GM19025 (cell line): ENCODE results near the gene SPATA4.

Source experiments
- ATAC-seq: cut with Tn5 transposase; IDR thresholded peaks from one replicate; pipeline ENCODE4 v1.9.1; 2021; ENCODE audit warnings: mild to moderate bottlenecking, low read depth, moderate library complexity; ENCODE audit not compliant: unreplicated experiment

The SPATA4 gene

GRCh38 chr4:176191974-176192373 lies 3.4 kb downstream of the SPATA4 start:
- ATAC-seq = no peak

DNA sequence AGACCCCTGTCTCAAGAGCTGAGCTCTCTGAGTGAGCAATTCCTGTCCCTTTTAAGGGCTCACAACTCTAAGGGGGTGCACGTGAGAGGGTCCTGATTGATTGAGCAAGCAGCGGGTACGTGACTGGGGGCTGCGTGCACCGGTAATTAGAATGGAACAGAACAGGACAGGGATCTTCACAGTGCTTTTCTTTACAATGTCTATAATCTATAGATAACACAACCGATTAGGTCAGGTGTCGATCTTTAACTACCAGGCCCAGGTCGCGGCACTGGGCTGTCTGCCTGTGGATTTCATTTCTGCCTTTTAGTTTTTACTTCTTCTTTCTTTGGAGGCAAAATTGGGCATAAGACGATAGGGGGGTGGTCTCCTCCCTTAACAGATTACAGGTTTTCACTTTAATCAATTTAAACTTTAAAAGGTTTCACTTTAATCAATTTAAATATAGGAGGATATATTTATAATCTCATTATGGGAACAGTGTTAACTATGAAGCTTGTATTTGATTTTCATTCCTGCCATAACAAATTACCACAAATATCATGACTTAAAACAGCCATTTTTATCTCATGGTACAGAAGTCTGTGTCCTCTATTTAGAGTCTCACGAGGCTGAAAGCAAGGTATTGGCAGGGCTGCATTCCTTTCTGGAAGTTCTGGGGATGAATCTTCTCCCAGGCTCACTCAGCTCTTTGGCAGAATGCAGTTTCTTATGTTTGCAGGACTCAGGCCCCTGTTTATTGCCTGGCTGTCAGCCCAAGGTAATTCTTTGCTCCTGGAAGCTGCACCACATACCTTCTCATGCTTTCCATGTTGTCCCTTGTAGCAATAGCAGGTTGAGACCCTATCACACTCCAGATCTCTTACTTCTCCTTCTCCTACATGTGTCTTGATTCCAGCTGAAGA lies 5.2 kb downstream of the SPATA4 start:
- ATAC-seq = no peak

DNA sequence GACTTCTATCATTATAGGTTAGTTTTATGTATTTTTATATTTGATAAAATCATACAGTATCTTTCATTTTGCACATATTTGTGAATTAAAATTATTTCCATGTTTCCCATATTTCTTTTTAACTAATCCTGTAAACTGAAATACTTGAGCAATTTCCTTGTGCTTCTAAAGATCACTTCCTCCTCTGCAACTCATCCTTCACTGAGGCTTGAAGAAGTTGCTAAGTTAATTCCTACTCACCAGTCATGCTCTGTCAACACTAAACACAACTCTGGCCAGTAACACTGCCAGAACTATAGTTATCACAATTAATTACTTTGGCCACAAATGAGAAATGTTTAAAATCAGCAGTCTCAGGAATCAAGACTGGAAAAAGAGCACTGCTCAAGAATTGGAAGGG lies 6.7 kb downstream of the SPATA4 start:
- ATAC-seq = no peak

DNA sequence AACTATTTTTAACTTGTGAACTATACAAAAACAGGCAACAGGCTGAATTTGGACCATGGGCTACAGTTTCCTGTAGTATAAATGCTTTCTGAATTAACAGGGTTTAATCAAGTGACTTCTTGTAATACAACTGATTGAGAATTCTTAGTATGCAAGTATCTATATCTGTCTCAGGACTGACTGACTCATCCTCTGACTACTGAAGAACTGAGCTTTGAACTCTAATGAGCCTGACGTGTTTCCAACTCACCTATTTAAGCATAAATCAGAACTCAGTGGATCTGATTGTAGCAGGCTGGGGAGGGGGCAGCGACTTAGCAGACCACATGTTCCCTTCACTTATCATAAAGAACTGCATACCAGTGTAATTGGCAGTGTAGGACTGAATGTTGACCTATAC lies 7.8 kb downstream of the SPATA4 start:
- ATAC-seq = no peak

- ATAC-seq = no peak
These were observed 8.6 kb downstream of the SPATA4 start for GRCh38 chr4:176186671-176187395.

DNA sequence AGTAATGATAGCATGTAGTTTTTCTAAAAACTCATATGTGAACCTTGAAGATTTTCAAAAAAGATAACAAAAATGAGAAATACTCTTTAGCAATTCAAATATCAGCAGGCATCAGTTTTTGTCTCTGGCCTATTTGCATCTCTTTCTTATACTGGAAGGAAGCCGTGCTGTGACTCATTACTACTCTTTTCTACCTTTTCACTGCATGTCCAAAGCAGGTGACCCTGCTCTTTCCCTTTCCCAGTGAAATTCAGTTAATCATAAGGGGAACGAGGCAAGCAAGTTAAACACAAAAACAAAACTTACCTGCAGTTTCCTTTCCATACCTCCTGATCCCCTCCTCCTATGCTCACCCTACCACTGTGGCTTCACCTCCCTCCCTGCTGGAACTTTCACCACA lies 9.3 kb downstream of the SPATA4 start:
- no peak for ATAC-seq

DNA sequence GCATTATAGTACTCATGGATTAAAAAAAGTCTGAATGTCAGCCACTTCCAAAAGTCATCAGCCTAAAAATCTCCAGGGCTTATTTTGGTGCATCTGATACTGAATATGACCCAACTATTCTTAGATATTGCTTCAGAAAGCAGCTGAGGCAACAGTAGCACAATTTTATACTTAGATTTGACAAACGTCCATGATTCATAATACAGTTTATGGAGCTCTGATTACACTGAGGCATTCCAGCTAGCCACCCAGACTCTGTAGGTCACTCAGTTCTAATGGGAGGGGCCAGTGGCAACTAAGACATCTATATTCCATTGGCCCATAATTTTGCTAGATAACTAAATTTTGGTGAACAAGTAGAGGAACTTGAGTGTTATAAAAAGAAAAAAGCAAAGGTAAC lies 10.3 kb downstream of the SPATA4 start:
- no peak for ATAC-seq

DNA sequence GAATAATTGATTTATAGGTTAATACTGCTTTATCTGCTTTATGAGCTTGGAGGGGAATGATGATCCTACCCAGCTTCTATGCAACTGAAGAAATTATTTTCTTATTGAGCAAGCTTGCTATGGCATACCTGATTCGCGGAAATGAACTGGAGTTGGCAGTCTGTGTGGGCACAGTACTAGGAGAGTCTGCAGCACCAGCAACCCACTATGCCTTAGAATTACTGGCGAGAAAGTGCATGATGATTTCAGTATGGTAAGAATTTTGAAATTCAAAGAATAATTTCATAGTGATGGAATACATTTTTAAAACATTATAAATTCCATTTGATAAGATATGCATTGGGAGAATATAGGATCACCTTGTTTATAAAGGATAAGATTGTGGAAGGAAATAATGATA lies 32.3 kb downstream of the SPATA4 start:
- no peak for ATAC-seq

DNA sequence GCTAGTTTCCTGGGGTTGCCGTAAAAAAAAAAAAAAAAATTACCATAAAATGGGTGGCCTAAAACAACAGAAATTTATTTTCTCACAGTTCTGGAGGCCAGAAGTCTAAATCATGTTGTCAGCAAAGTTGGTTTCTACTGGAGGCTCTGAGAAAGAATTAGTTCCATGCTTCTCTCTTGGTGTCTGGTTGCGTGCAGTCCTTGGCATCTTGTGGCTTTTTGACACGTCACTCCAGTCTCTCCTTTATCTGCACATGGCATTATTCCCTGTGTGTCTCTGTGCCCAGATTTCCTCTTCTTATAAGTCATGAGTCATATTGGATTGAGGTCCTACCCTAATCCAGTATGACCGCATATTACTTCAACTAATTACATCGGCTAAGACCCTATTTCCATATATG lies 38.7 kb downstream of the SPATA4 start:
- no peak for ATAC-seq

DNA sequence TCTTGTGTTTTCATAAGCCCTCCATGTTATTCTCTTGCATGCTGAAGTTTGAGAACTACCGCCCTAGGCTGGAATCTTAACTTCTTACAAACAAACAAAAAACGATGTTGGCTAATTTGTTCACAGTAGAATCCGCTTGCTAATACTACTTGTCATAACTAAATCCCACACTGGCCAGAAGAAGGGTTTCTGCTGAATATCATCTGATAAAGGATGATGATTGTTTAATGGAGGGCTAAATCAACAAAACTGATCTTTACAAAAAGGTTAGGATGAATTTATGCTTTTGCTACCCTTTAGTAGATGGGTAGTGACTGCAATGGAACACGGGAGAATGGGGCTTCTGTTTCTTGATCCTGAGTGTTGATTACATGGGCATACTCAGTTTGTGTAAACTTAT lies 42.3 kb downstream of the SPATA4 start:
- no peak for ATAC-seq

DNA sequence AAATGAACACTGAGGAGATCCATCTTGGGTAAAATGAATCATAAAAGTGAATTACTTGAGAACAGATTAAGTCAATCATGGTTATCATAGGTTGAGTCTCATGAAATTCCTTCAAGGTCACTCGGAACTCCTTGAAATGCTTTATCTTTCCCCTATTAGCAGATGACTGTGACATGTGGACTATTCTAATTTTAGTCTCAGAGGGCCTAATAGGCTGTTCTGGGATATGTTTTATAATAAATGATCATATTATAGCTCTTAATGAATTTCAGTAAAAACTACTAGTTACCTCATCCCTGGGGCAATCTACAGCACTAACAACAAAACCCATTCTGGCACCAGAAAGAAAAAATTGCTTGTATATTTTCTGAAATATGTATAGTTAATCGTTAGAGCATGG lies 44.7 kb downstream of the SPATA4 start:
- no peak for ATAC-seq

- ATAC-seq = no peak
These were observed 45.1 kb downstream of the SPATA4 start for GRCh38 chr4:176150356-176150682.

DNA sequence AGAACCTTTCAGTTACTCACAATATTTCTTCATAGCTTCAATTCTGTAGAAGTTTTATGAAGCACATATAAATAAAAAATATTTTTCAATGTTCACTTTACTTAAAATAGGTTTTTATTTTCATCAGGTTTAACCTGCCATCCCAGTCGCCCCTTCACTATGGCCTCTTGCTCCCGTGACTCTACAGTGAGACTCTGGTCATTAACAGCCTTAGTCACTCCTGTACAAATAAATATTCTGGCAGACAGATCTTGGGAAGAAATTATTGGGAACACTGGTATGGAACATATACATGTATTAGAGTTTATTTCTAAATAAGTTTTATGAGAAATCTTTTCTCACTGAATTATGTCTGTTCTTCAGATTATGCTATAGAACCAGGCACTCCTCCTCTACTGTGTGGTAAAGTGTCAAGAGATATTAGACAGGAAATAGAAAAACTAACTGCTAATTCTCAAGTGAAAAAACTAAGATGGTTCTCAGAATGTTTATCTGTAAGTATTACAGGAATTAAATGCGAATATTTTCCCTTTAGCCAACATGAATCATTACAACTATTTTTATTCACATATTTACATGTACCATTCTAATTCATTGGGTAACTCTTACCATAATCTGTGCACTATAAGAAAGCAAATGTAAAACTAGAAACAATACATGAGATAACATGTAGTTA lies 45.6 kb downstream of the SPATA4 start:
- no peak for ATAC-seq

DNA sequence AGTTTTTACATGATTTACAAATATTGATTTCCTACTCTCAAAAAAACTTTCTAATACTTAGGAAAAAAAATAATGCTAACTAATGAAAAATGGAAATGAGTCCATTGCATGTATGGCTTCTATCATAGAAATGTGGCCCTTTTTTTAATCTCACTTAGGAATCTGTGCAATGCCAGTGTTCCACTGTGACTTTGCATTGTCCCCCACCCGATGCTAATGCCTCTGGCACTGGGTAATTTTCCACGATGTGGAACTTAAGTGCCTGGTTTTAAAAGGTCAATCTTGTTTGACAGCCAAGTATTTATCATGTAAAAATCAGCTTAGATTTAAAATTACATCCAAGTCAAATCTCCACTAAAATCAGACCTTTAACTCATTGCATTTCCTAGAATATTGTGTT lies 53.1 kb downstream of the SPATA4 start:
- no peak for ATAC-seq

DNA sequence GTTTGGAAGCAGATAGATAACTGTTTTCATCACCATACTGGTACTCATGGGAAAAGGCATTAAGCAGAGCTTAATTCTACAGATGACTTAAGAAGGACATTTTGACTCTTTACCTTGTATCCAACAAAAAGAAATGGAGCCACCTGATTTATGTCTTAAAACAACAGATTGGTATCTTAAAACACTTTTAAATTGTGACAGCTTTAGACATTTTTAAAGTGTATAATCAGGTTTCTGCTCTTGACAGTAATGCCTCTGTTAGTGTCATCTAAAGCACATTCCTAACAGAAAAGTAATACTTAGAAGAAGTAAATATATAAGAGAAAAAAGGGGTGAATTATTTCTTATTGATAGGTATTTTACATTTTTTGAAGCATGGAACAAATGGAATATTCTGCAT lies 55.9 kb downstream of the SPATA4 start:
- no peak for ATAC-seq

- no peak for ATAC-seq
These were observed 57.8 kb downstream of the SPATA4 start for GRCh38 chr4:176137631-176138030.

DNA sequence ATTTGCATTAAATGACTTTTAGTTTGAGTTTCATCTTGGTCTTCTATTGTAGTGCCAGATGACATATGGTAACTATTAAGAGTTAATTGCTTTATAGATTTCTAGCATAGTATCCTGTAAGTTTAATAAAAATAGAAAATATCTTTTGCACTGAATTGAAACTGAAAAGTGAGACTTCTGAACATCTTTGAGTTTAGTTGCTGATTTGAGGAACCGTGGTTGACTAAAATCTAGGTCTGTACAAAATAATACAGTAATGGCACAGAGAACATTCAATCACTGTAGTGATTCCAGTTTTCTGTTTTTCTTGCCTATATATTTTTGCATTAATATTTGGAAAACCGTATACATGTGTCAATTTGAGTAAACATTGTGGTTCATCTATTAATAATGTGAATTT lies 60.7 kb downstream of the SPATA4 start:
- no peak for ATAC-seq
